SK-N-SH (cell line): ENCODE results near the gene ZNF287. TPM values are rescaled to one million over a fixed set of nuclear protein-coding genes. Genes with fewer than 3 reads are reported as not detected.

Source experiments
- CTCF ChIA-PET: fragments of 300-600, 350-600 bp; formaldehyde crosslinking; extraction: SDS; loops from one replicate; lab custom pipeline; 2021; lab: Yijun Ruan, JAX
- POLR2A ChIA-PET: fragments of 350-600 bp; sonication (Branson Sonifier 250); formaldehyde crosslinking; extraction: SDS; loops from one replicate; lab custom pipeline; 2020; ENCODE audit warnings: antibody characterized with exemption, inconsistent platforms; lab: Yijun Ruan, JAX
- DNase-seq: peaks from one replicate; pipeline ENCODE4 v3.0.0; 2012
- H2AFZ ChIP-seq: fragments of 200-600 bp; sonication (generic); 2 replicates; pipeline ENCODE4 v1.8.1; 2016; ENCODE audit warnings: antibody characterized with exemption, mild to moderate bottlenecking, low read depth
- H3F3A ChIP-seq: fragments of 200-600 bp; sonication (generic); replicated peaks from 2 replicates; pipeline ENCODE3; 2016; ENCODE audit warnings: antibody characterized with exemption, mild to moderate bottlenecking; ENCODE audit not compliant: insufficient read depth
- H3K27ac ChIP-seq, 2 experiments: fragments of 200-500 bp in 1 of 2; fragments of 200-600 bp in 1 of 2; sonication (Bioruptor generic) in 1 of 2; sonication (generic), shearing (Covaris generic) in 1 of 2; 2 replicates each; pipeline versions ENCODE4 v1.5.1 to v1.6.1; 2014 to 2016; ENCODE audit warnings: low read depth in 2 of 2, inconsistent platforms in 1 of 2, low read length in 1 of 2, mild to moderate bottlenecking in 1 of 2, mixed read lengths in 1 of 2
- H3K27me3 ChIP-seq: fragments of 200-600 bp; sonication (generic), shearing (Covaris generic); 2 replicates; pipeline ENCODE4 v1.6.1; 2016; ENCODE audit warnings: mixed run types; ENCODE audit not compliant: insufficient read depth
- H3K36me3 ChIP-seq, 2 experiments: fragments of 200-500 bp in 1 of 2; fragments of 200-600 bp in 1 of 2; sonication (Bioruptor generic) in 1 of 2; sonication (generic) in 1 of 2; replicated peaks in 1 of 2; 2 replicates each; pipeline versions ENCODE3 to v1.5.1; 2014 to 2016; ENCODE audit warnings: low read length in 1 of 2, mild to moderate bottlenecking in 1 of 2; ENCODE audit not compliant: insufficient read depth in 2 of 2, control insufficient read depth in 1 of 2
- H3K4me1 ChIP-seq, 2 experiments: fragments of 200-500 bp in 1 of 2; fragments of 200-600 bp in 1 of 2; sonication (Bioruptor generic) in 1 of 2; sonication (generic), shearing (Covaris generic) in 1 of 2; 2 replicates each; pipeline versions ENCODE4 v1.5.1 to v1.6.1; 2014 to 2016; ENCODE audit warnings: low read depth in 1 of 2, low read length in 1 of 2, mixed run types in 1 of 2; ENCODE audit not compliant: insufficient read depth in 2 of 2, control insufficient read depth in 1 of 2
- H3K4me2 ChIP-seq: fragments of 200-600 bp; sonication (generic), shearing (Covaris generic); 2 replicates; pipeline ENCODE4 v1.6.1; 2017; ENCODE audit warnings: mixed run types
- H3K4me3 ChIP-seq, 2 experiments: fragments of 200-500 bp in 1 of 2; fragments of 200-600 bp in 1 of 2; sonication (Bioruptor generic) in 1 of 2; sonication (generic), shearing (Covaris generic) in 1 of 2; 2 replicates each; pipeline versions ENCODE4 v1.5.1 to v1.8.1; 2014 to 2016; ENCODE audit warnings: low read depth in 2 of 2, inconsistent platforms in 1 of 2, low read length in 1 of 2, mild to moderate bottlenecking in 1 of 2, mixed read lengths in 1 of 2, moderate library complexity in 1 of 2
- H3K79me2 ChIP-seq: fragments of 200-600 bp; sonication (generic); 2 replicates; pipeline ENCODE4 v1.8.1; 2017; ENCODE audit warnings: mild to moderate bottlenecking; ENCODE audit not compliant: insufficient read depth
- H3K9ac ChIP-seq: fragments of 200-600 bp; sonication (generic); 2 replicates; pipeline ENCODE4 v1.6.1; 2017; ENCODE audit warnings: mixed run types
- H3K9me2 ChIP-seq: fragments of 200-600 bp; sonication (generic); 2 replicates; pipeline ENCODE4 v1.6.1; 2017; ENCODE audit warnings: mixed run types
- H3K9me3 ChIP-seq: fragments of 200-600 bp; sonication (generic); 2 replicates; pipeline ENCODE4 v1.6.1; 2017; ENCODE audit warnings: mixed run types, mild to moderate bottlenecking, moderate library complexity
- H4K20me1 ChIP-seq: fragments of 200-600 bp; sonication (generic); 2 replicates; pipeline ENCODE4 v1.6.1; 2017; ENCODE audit warnings: mild to moderate bottlenecking, mixed run types; ENCODE audit not compliant: insufficient read depth
- CHD2 ChIP-seq: fragments of 150-350 bp; IDR thresholded peaks from 2 replicates; pipeline ENCODE4 v1.6.1; 2018; ENCODE audit warnings: low read length; ENCODE audit not compliant: partially characterized antibody
- ELF1 ChIP-seq: IDR thresholded peaks from 2 replicates; pipeline ENCODE4 v1.4.0; 2012
- FOSL2 ChIP-seq: IDR thresholded peaks from 2 replicates; pipeline ENCODE4 v1.4.0; 2012; ENCODE audit warnings: low read depth, mild to moderate bottlenecking, moderate library complexity, borderline replicate concordance
- FOXJ3 ChIP-seq: sonication (generic); formaldehyde crosslinking; IDR thresholded peaks from 2 replicates; pipeline ENCODE4 v1.5.1; 2020; ENCODE audit warnings: mild to moderate bottlenecking, missing genetic modification reagents
- GABPA ChIP-seq: IDR thresholded peaks from 2 replicates; pipeline ENCODE4 v1.4.0; 2012; ENCODE audit warnings: low read depth, mild to moderate bottlenecking
- JUND ChIP-seq: IDR thresholded peaks from 2 replicates; pipeline ENCODE4 v1.4.0; 2012
- MXI1 ChIP-seq: IDR thresholded peaks from 2 replicates; pipeline ENCODE4 v1.6.1; 2012; ENCODE audit warnings: mild to moderate bottlenecking, low read depth, low read length, improper control_type of control experiment
- NFIC ChIP-seq: IDR thresholded peaks from 2 replicates; pipeline ENCODE4 v1.4.0; 2012; ENCODE audit warnings: borderline replicate concordance
- NRF1 ChIP-seq: IDR thresholded peaks from 2 replicates; pipeline ENCODE4 v1.6.1; 2012; ENCODE audit warnings: low read depth, mild to moderate bottlenecking, low read length
- POLR2AphosphoS5 ChIP-seq: IDR thresholded peaks from 2 replicates; pipeline ENCODE4 v1.6.1; 2012; ENCODE audit warnings: low read depth, low read length
- RAD21 ChIP-seq: IDR thresholded peaks from 2 replicates; pipeline ENCODE4 v1.6.1; 2012; ENCODE audit warnings: mild to moderate bottlenecking, low read length
- SIN3A ChIP-seq: IDR thresholded peaks from 2 replicates; pipeline ENCODE4 v1.6.1; 2012; ENCODE audit warnings: low read depth, mild to moderate bottlenecking, low read length, moderate library complexity, borderline replicate concordance
- TAF1 ChIP-seq: IDR thresholded peaks from 2 replicates; pipeline ENCODE4 v1.6.1; 2012; ENCODE audit warnings: low read depth, mild to moderate bottlenecking, low read length, moderate library complexity, borderline replicate concordance
- WGBS: methylation state at CpG from one replicate; pipeline ENCODE4 v1.1.6; 2017; ENCODE audit warnings: low lambda C conversion rate; 5-methylcytosine and 5-hydroxymethylcytosine counted together
- polyA plus RNA-seq, 3 experiments: library from polyadenylated mRNA; depleted of rRNA; stranded (reverse); fragments of >200 nt; gene quantifications; 2 replicates each; pipeline ENCODE4 v1.2.3, GENCODE V29; 2012
- TF ChIP-seq, protein P1 (sequence below): fragments of 150-350 bp; IDR thresholded peaks from 2 replicates; pipeline ENCODE4 v1.6.1; 2017; ENCODE audit warnings: antibody characterized with exemption, low read length, low read depth, borderline replicate concordance
- TF ChIP-seq, protein P2 (sequence below): fragments of 200-600 bp; sonication (generic); IDR thresholded peaks from 2 replicates; pipeline ENCODE4 v1.6.1; 2017; ENCODE audit warnings: antibody characterized with exemption, mild to moderate bottlenecking, moderate library complexity
- TF ChIP-seq, protein P3 (sequence below): IDR thresholded peaks from 2 replicates; pipeline ENCODE4 v1.4.0; 2012; ENCODE audit warnings: low read depth, borderline replicate concordance

Gene ZNF287
- polyA plus RNA-seq, 1 of the 3 experiments (the other 2 are of a cell fraction), result 6.1 TPM

DNA sequence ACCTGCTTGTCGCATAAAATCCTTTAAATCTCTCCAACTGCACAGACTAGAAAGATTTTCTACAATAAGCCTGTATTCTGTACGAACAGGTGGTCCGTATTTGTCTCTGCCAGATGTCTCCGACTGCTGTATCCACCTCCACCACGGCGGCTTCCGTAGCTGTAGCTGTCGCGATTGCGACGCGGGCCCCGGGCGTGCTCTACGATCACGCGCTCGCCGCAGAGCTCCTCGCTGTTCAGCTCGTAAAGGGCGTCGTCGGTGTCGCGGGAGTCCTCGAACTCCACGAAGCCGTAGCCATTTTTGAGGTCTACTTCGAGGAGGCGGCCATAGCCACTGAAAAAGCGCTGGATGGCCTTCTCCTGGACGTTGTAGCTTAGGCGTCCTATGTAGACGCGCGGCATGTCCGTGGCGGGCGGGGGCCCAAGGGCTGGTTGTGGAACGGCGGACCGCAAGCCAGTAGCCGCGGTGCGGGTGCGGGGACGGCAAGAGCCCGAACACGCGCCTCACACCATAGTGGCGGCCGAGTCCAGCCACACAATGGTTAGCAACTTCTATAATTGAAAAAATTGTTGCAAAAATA, 48.6 kb upstream of the ZNF287 start (continued):
- no peak for TF ChIP-seq SIN3A
- no peak for TF ChIP-seq ELF1
- no peak for TF ChIP-seq JUND
- TF ChIP-seq, protein P1, sequence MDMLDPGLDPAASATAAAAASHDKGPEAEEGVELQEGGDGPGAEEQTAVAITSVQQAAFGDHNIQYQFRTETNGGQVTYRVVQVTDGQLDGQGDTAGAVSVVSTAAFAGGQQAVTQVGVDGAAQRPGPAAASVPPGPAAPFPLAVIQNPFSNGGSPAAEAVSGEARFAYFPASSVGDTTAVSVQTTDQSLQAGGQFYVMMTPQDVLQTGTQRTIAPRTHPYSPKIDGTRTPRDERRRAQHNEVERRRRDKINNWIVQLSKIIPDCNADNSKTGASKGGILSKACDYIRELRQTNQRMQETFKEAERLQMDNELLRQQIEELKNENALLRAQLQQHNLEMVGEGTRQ, result no peak

DNA sequence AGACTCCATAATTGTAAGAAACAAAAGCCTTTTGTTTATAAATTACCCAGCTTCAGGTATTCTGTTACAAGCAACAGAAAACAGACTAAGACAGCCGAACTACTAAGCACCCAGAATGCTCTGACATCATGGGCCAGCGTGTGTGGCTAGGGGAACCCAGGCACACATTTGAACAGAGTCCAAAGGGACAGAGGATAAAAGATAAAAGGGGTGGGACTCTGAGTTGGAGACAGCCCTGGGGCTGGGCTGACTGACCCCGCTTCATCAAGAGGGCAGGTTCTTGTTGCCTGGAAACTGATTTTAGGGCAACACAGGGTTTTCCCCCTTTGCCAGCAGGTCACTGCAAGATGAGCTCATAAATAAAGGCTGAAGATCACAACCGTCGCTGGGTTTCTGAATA, 30.5 kb upstream of the ZNF287 start:
- 34% methylated on average over 5 of the region's 5 CpGs for WGBS
- no peaks in the 10 kb centered on the region; the same call in 1 of the 2 replicates for H3K27me3 ChIP-seq
- H3K36me3 ChIP-seq, result no peaks in the 10 kb centered on the region
- no peak overlapping the region for H3K4me3 ChIP-seq
- DNase-seq, result no peak
- no peaks in the 10 kb centered on the region for H3K9me2 ChIP-seq
- H3K9ac ChIP-seq, result no peak overlapping the region
- no peaks in the 10 kb centered on the region for H4K20me1 ChIP-seq
- ChIA-PET POLR2A (no interaction called here), CTCF (interaction anchor here (1.7 kb wide), 1 partner anchor 10 kb away, joined by 4 read pairs; no protein-coding TSS in a partner anchor)
- no peak overlapping the region for H3K4me2 ChIP-seq
- no peaks in the 10 kb centered on the region for H3F3A ChIP-seq
- H2AFZ ChIP-seq, result no peak overlapping the region
- no peak overlapping the region for H3K27ac ChIP-seq
- H3K9me3 ChIP-seq, result no peaks in the 10 kb centered on the region; the same call in 1 of the 2 replicates
- H3K79me2 ChIP-seq, result no peaks in the 10 kb centered on the region
- H3K4me1 ChIP-seq, result no peaks in the 10 kb centered on the region
- no peak for TF ChIP-seq NRF1
- TF ChIP-seq CHD2, result no peak
- TF ChIP-seq GABPA, result no peak
- TF ChIP-seq, protein P2, sequence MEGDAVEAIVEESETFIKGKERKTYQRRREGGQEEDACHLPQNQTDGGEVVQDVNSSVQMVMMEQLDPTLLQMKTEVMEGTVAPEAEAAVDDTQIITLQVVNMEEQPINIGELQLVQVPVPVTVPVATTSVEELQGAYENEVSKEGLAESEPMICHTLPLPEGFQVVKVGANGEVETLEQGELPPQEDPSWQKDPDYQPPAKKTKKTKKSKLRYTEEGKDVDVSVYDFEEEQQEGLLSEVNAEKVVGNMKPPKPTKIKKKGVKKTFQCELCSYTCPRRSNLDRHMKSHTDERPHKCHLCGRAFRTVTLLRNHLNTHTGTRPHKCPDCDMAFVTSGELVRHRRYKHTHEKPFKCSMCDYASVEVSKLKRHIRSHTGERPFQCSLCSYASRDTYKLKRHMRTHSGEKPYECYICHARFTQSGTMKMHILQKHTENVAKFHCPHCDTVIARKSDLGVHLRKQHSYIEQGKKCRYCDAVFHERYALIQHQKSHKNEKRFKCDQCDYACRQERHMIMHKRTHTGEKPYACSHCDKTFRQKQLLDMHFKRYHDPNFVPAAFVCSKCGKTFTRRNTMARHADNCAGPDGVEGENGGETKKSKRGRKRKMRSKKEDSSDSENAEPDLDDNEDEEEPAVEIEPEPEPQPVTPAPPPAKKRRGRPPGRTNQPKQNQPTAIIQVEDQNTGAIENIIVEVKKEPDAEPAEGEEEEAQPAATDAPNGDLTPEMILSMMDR, result no peak
- TF ChIP-seq TAF1, result no peak
- TF ChIP-seq ELF1, result no peak

DNA sequence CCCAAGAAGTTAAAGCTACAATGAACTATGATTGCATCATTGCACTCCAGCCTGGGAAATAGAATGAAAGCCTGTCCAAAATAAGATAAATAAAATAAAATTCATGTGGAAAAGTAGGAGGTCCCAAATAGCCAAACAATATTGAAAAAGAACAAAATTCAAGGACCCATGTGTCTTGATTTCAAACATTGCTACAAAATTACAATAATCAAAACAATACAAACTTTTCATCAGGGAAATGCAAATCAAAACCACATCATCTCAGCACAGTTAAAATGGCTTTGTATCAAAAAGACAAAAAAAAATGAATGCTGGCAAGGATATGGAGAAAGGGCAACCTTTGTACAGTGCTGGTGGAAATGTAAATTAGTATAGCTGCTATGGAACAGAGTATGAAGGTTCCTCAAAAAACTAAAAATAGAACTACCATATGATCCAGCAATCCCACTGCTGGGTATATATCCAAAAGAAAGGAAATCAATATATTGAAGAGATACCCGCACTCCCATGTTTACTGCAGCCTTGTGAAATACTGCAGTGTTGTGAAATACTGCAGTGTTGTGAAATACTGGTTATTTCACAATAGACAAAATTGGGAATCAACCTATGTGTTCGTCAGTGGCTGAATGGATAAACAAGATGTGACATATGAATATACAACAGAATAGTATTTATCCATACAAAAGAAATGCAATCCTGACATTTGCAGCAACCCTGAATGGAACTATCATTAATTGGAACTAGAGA, 24.5 kb upstream of the ZNF287 start:
- 13% methylated on average over 2 of the region's 2 CpGs for WGBS
- no peak overlapping the region for H2AFZ ChIP-seq
- no peaks in the 10 kb centered on the region for H3F3A ChIP-seq
- no peak for DNase-seq
- H3K4me3 ChIP-seq, result no peak overlapping the region
- H3K27ac ChIP-seq, result no peak overlapping the region
- POLR2A ChIA-PET, result no interaction called here
- no peaks in the 10 kb centered on the region for H4K20me1 ChIP-seq
- CTCF ChIA-PET, result interaction anchor here (1.4 to 1.6 kb wide), 2 partner anchors 10 to 26 kb away, joined by 3 to 6 read pairs; no protein-coding TSS in a partner anchor
- TF ChIP-seq, protein P3, sequence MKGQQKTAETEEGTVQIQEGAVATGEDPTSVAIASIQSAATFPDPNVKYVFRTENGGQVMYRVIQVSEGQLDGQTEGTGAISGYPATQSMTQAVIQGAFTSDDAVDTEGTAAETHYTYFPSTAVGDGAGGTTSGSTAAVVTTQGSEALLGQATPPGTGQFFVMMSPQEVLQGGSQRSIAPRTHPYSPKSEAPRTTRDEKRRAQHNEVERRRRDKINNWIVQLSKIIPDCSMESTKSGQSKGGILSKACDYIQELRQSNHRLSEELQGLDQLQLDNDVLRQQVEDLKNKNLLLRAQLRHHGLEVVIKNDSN, result no peak
- TF ChIP-seq NFIC, result no peak
- no peak for TF ChIP-seq RAD21
- TF ChIP-seq FOXJ3 (CRISPR knock-in tag), result no peak
- TF ChIP-seq POLR2AphosphoS5, result no peak
- TF ChIP-seq CHD2, result no peak
- no peak for TF ChIP-seq FOSL2
- TF ChIP-seq MXI1, result no peak
- no peaks in the 10 kb centered on the region; the same call in 1 of the 2 replicates for H3K27me3 ChIP-seq
- no peaks in the 10 kb centered on the region; a peak in 1 of 4 replicates for H3K4me1 ChIP-seq
- H3K9me2 ChIP-seq, result no peaks in the 10 kb centered on the region
- no peaks in the 10 kb centered on the region for H3K79me2 ChIP-seq
- no peaks in the 10 kb centered on the region for H3K9me3 ChIP-seq
- no peak overlapping the region for H3K9ac ChIP-seq
- no peaks in the 10 kb centered on the region for H3K36me3 ChIP-seq
- H3K4me2 ChIP-seq, result no peak overlapping the region
